Fibroblast of skin of abdomen (primary cell): Measurements from ENCODE around the gene GPA33.
"Not testable (repeated sequence)": the region's sequence is repeated elsewhere in the genome, so short reads cannot be mapped to it uniquely, and the experiment has no call there.

Experiments used
- DNase-seq: peaks from one replicate; pipeline ENCODE4 v3.0.0-alpha.2; 2013

The GPA33 gene

DNA sequence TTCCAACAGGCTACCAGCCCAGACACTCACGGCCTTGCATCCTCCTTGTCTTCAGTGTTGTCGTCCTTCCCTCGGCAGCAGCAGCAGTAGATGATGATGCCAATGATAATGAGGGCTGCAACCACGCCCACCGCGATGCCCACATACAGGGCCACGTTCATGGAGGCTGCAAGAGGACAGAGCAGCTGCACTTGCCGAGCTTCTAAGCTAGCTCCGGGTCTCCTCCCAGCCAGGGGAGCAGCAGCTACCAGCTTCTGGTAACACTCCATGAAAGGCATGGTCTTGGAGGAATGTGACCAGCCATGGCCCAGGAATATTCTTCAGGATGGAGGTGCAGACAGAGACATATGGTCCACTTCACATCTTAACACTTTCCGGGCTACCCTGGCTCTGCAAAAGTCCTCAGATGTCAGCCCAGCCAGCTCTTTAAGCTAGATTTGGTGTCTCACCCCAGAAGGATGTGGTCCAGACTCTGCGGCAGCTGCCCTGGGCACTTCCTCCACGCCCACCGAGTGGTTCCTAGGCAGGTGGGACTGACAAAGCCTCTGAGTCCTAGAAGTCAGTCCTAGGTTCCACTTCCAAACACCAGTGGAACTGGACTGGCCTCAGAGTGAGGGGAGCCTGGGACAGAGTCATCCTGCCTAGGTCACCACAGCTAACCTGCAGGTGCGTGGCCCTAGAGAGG lies 35.1 kb downstream of the GPA33 start:
- no peak for DNase-seq

DNA sequence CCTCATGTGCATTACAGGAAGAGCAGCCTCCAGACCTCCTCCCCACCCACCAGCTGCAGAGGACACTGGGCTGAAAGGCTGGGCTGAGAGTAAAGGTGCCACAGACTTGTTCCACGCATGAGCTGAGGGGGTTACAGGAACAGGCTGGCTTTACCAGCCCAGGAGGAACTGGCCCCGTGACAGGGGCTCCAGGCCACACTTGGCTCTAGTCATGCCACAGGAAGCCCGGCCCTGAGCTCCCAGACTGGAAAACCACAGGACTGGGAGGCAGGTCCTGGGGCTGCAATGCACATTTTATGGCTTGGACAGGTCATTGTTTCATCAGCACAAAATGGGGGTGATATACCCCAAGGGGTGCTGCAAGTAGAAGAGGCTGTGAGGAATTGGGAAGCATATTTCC lies 35.6 kb downstream of the GPA33 start:
- no peak for DNase-seq

DNA sequence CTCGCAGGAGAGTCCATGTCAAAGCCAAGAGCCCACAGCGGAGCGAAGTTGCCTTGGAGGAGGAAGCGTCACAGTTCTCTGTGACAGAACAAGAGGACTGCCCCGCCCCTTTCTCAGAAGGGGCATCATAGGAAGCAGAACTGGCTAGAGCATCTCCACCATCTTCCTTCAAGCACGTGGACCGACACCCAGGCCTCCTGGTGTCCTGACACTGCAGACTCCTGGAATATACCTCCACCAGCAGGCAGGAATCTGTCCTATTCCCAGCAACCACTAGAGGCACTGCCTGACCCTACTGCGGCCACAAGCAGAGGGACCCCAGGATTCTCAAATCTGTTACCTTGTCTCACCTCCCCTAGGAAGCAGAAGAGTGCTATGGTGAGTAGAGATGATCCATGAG lies 37.8 kb downstream of the GPA33 start:
- DNase-seq = no peak

DNA sequence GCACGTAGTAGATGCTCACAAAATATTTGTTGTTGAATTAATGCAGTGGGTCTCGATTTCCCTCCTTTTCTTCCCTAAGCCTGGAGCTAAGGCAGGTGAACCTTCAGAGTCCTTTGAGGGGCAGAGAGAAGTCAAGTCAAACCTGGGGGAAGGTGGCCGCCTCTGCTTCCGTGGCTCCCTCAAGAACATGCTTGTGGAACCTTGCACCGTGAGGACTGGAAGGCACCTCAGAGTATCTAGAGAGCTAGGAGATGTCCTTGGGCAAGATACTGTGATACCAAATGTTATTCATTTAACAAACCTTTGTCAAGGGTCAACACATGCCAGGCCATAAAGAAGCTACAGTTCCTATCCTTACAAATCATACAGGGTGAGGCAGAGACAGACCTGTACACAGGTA lies 38.3 kb downstream of the GPA33 start:
- no peak for DNase-seq

DNA sequence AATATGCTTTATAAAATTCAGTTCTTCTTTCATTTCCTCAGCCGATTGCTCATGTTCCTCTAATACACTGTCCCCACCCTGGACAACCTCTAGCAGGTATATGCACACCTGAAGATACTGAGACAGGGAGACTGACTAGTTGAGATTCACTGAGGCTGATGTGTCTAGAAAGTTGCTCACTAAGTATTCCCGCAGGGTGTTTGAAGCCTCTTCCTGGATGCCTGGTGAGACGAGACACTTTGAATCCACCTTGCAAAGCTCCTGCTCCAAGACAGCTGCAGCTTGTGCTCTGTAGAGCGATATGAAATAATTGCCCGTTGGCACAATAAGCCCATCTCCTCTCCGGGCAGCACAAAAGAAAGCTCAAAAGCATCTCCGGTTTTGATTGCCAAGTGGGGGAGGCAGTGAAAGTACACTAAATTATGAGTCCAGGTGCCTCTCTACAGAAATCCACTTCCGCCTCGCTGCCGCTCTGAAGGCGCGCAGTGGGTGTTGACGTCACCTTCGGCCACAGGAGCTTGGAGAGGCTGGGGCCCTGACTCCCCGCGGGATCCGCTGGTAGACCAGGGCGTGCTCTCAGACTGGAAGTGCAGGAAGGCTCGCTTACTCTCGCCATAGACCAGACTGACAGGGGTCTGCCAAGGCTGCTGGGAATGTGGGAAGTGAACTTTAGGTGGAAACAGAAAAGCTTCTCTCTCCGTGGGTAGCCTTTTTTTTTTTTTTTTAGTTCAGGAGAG lies 46.3 kb downstream of the GPA33 start:
- DNase-seq = peak; percentile 17

DNA sequence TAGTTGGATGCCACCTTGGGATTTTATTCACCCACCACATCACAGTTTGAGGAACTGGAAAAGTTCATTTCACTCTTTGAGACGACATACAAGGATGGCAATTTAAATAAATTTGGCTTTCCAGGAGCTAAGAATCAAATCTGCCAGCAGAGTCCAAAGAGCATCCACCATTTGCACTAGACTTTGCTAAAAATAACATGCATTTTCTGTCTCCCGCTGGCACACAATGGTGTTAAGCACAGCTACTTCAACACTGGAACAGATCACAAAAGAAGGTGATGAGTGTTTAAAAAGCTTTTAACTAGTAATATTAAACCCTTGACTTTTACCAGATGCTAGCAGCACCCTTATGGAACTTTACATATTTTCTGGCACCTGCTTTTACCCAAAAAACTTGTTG lies 56.5 kb downstream of the GPA33 start:
- no peak for DNase-seq

DNA sequence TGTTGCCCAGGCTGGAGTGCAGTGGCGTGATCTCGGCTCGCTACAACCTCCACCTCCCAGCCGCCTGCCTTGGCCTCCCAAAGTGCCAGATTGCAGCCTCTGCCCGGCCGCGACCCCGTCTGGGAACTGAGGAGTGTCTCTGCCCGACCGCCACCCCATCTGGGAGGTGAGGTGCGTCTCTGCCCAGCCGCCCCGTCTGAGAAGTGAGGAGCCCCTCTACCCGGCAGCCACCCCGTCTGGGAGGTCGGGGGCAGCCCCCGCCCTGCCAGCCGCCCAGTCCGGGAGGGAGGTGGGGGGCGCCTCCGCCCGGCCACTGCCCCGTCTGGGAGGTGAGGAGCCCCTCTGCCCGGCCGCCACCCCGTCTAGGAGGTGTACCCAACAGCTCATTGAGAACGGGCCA lies 60.6 kb downstream of the GPA33 start:
- not testable (repeated sequence) for DNase-seq

DNA sequence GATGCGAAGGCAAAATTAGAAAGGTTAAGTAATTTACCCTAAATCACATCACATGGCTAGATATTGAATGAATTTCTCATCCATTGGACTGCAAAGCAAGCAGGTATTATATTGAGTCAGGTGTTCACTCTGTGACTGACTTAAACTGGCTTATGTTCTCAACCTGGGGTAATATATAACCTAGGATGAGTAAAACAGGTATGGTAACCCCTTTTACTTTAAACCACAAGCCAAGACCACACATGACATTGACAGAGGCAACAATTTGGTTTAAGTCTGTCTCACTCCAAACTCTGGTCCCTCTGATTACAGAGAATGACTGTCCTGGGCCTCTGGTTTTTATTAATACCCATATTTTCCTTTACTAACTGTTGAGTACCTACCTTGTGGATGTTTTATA lies 67.8 kb downstream of the GPA33 start:
- no peak for DNase-seq

DNA sequence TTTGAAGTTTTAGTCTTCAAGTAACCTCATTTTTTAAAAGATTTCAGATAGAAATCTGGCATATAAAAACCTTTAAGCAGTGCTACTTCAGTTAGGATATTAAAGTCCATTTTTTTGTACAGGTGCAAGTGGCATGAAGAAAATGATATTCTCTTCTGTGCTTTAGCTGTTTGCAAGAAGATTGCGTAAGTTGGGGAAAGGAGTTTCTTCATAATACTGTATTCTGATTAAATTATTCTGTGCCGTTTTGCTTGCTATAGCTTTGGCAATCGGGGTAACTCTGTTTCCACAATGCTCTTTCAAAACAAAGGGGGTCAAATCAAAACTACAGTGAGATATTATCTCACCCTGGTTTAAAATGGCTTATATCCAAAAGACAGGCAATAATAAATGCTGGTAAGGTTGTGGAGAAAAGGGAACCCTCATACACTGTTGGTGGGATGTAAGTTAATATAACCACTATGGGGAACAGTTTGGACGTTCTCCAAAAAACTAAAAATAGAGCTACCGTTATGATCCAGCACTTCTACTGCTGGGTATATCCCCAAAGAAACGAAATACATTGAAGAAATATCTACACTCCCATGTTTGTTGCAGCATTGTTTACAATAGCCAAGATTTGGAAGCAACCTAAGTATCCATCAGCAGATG lies 74.0 kb downstream of the GPA33 start:
- DNase-seq = no peak

DNA sequence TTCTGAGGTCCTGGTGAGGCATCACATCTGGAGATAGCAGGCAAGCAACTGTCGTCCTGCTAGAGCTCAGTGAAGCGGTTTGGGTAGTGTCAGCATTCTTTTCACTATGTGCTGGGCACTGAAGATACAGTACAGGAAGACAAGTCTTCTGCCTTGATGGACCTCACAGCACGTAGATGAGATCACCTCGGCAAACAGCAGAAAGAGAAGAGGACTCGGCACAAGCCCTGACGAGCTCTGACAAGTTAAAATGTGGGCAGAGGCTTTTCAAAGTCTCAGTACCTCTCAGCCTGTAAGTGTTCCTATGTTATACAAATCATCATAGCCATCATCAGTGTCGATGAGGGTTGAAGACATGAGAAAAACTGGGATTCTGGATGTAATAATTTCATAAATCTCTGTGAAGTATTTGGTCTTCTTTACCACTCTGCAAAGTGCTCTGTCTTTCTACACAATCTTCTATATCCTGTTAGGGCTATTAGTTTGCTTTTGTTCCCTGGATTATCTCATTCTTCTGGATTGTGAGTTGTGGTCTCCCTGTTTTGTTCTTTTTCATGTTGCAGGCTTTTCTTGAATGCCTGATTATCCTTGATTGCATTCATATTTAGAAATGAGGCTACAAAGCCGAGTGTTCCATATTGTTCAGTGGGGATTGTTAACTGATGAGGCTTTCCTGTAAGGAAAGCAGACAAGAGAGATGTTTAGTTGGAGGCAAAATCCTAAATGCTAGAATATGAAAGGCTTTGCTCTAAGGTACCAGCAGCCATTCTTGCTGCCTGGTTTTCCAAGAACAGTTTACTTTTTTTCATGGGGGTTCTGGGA lies 76.9 kb downstream of the GPA33 start:
- DNase-seq = no peak

DNA sequence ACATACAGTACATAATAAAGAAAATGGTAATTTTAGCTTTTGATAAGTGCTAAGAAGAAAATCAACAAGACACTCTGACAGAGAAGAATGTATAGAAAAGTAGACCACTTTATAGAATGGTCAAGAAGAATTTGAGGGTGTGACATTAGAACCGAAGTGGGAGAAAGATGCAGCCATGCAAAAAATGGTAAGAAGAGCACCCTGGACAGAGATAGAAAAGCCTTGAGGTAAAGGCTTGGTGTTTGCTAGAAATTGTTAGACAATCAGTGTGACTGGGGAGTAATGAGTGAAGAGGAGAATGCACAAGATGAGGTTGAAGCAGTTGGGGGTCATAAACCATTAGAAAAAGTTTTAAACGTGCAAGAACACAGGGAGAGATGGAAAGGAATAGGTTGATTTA lies 77.6 kb downstream of the GPA33 start:
- DNase-seq = no peak

DNA sequence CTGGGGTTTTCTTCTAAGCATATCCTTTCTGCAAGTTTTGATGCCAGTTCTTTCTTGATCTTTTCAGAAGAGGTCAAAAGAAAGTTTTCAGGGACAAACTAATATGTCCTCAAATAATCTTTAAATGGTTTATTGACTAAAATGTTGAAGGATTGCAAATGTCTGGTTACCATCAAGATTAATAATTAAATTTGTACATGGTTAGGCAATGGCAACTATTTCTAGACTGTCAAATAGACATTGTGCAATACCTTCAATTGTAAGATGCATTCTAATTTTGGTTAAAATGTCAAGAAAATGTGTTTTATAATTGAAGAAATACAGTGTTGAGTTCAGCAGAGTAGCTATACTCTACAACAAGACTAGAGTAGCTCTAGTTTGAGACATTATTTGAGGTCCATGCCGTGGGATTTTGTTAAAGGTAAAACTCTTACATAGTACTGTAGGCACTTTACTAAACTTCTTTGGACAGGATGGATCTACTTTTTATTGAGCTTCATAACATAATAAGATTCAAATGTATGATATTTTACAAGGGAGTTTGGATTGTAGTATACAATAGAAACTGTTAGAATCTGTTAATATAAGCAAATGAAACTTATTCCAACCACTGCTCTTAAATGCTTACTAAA lies 78.5 kb downstream of the GPA33 start:
- DNase-seq = no peak

DNA sequence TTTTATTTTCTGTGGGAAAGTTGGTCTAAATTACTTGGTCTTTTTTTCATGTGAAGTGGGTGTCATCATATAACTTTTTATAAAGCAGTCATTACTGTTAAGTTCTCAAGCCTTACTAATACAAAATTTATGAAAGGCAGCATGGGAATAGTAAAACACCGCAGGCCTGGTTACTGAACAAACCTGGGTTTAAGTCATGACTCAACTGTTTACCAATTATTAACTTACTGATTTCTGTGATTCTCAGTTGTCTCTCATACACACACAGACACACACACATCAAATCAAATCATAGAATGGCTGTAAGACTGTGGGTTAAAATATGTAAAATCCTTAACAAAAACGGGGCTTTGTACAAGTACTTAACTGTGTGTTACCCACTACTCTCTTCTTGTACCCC lies 86.5 kb downstream of the GPA33 start:
- DNase-seq = no peak
